Right ventricle myocardium inferior (tissue), 1 donor: ENCODE results near the gene AIMP1. TPM values are rescaled to one million over a fixed set of nuclear protein-coding genes. Genes with fewer than 3 reads are reported as not detected.
"Not testable (repeated sequence)": the region's sequence is repeated elsewhere in the genome, so short reads cannot be mapped to it uniquely, and the experiment has no call there.

ENCODE experiments used
- ATAC-seq: fragments of 200-7000 bp; cut with Tn5 transposase; one replicate; pipeline ENCODE4 v1.9.1; 2020; ENCODE audit warnings: mild to moderate bottlenecking, moderate library complexity
- DNase-seq: peaks from one replicate; pipeline ENCODE4 v3.0.0; 2021; ENCODE audit errors: missing footprints
- intact Hi-C: fragments of 100-400 bp; cut with DNase I; formaldehyde crosslinking; loops from one replicate; pipeline ENCODE4 v1.11.0; 2022
- total RNA-seq: library from RNA; stranded (reverse); fragmentation: NEBNext Ultra II Directional; extraction: Animal tissue kit (Norgen Biotek cat#: 25700); gene quantifications from one replicate; pipeline ENCODE4 v1.2.1, GENCODE V29; 2021
- donor health status: DM: no; HTN: yes; CAD: no; lungs with severe emphysema.

Gene AIMP1
- total RNA-seq, 1 donor from 2014 or later = 34.9 TPM

DNA sequence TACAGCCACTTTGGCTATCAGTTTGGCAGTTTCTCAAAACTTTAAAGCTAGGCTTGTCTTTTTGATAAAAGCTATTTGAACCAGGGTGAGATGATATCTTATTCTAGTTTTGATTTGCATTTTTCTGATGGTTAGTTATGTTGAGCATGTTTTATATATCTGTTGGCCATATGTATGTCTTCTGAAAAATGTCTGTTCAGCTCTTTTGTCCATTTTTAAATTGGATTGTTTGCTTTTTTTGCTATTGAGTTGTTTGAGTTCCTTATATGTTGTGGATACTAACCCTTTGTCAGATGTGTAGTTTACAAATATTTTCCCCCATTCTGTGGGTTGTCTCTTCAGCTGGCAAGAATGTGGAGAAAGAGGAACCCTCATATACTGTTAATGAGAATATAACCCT is 63.8 kb downstream of the AIMP1 start:
- intact Hi-C loops = no loop called here
- DNase-seq (no peak), ATAC-seq (no peak)

DNA sequence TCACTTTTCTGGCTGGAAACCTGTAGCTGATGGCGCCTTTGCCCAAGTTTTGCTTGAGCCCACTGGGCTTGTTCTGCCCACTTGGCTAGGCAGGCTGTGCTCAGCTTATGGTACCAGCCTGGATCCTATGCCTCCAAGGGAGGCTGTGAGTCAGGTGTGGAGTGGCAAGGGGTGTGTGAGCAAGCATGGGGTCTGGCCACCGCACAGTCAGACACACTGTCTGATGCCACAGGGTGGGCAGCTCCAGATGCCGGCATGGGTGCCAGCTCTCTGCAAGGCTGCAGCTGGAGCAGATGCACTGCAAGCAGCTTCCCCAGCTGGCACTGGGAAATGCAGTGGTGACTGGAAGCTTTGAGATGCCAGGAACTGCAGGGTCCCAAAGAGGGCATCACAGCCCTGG is 68.5 kb downstream of the AIMP1 start:
- ATAC-seq = no peak

DNA sequence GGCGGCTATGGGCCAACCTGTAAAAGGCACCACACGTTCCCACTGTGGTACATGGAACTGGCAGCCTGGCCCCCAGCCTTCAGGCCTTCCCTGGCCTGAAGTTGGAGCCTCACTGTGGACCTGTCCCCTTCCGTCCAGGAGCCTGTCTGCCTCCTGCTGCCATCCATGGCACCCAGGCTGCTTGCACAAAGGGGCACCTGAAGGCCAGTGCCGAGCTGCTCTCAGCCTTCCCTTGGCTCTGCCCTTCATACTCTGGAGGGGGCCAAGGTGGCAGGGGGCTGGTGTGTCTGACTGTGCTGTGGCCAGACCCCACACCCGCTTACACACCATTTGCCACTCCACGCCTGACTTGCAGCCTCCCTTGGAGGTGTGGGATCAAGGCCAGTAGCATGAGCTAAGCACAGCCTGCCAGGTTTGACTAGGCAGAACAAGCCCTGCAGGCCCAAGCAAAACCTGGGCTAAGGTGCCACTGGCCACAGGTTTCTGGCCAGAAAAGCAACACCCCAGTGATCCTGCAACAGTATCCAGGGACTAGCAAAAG is 69.6 kb downstream of the AIMP1 start:
- DNase-seq = no peak
- intact Hi-C loops = no loop called here
- ATAC-seq = no peak

More for the DNA sequence above, 68.5 kb downstream of the AIMP1 start:
- no peak for DNase-seq
- intact Hi-C loops = no loop called here

DNA sequence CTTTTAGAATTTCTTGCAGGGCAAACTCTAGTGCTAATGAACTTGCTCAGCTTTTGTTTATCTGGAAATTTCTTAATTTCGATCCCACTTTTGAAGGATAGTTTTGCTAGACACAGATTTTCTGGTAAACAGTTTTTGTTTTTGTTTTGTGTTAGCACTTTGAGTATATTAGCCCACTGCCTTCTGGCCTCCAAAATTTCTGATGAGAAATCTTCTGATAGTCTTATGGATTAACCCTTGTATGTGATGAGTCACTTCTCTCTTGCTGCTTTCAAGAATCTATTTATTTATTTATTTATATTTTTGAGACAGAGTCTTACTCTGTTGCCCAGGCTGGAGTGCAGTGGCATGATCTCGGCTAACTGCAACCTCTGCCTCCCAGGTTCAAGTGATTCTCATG is 79.2 kb downstream of the AIMP1 start:
- intact Hi-C loops = no loop called here
- DNase-seq (no peak), ATAC-seq (no peak)

DNA sequence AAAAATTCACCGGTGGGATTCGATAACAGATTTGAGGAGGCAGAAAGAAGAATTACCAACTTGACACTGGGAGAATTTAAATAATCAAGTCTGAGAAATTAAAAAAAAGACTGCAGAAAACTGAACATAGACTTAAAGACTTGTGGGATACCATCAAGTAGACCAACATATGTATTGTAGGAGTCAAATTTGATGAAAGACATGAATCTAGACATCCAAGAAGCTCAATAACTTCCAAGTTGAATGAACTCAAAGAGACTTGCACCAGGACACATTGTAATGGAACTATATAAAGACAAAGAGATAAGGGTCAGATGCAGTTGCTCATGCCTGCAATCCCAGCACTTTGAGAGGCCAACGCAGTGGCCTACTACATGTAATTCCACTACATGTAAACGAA is 82.5 kb downstream of the AIMP1 start:
- DNase-seq, ATAC-seq, intact Hi-C loops: not testable (repeated sequence)

Other genes starting within 250 kb of the AIMP1 start
- gene TBCK, start 341 bp upstream of the AIMP1 start, total RNA-seq = 19.8 TPM
- not detected for gene GIMD1, start 52.2 kb downstream of the AIMP1 start, total RNA-seq